Brain microvascular endothelial cell (primary cell): ENCODE data around the gene PLCG2.

Experiments
- DNase-seq: peaks from one replicate; pipeline ENCODE4 v3.0.0-alpha.2; 2020
- H3K27ac ChIP-seq: fragments of 250-450 bp; sonication (Bioruptor Pico); 2 replicates; pipeline ENCODE4 v1.5.1; 2020; ENCODE audit warnings: mild to moderate bottlenecking, moderate library complexity
- H3K27me3 ChIP-seq: fragments of 250-450 bp; sonication (Bioruptor Pico); replicated peaks from 2 replicates; pipeline ENCODE4 v1.5.1; 2020; ENCODE audit warnings: mild to moderate bottlenecking
- H3K36me3 ChIP-seq: fragments of 250-450 bp; sonication (Bioruptor Pico); replicated peaks from 2 replicates; pipeline ENCODE4 v1.5.1; 2020; ENCODE audit warnings: mild to moderate bottlenecking
- H3K4me3 ChIP-seq: 2 replicates; pipeline ENCODE4 v1.5.1; 2011; ENCODE audit warnings: low read depth, mild to moderate bottlenecking, control low read depth, low read length, moderate library complexity
- CTCF ChIP-seq: IDR thresholded peaks from 2 replicates; pipeline ENCODE4 v1.5.1; 2011; ENCODE audit warnings: low read depth, mild to moderate bottlenecking, moderate library complexity, low read length, control low read depth, inconsistent platforms; ENCODE audit errors: missing control alignments
- in situ Hi-C: cut with HindIII; loops from 2 replicates; pipeline ENCODE4 v1.10.0; 2017; ENCODE audit warnings: low sequenced_read_pairs, low pct_ligation_motif_present

The PLCG2 gene

DNA sequence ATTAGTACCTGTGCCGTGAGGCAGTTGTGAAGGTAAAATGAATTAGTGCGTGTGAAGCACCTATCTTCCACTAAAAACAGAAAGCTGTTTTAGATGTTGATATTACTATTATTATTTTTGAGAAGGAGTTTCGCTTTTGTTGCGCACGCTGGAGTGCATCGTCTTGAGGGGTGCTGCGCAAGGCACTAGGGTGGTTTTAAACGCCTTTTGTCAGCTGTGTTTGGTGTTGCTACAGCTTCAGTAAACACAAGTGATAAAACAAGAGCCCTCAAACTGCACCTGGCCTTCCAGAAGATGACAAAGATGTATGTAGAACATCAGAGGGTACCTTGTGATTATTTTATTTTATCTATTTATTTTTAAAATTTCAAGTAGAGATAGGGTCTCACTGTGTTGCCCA lies 38.2 kb downstream of the PLCG2 start:
- no peak overlapping the region for H3K27ac ChIP-seq
- in situ Hi-C loops, result no loop called here
- H3K4me3 ChIP-seq, result no peak overlapping the region
- DNase-seq, result no peak
- no peak for TF ChIP-seq CTCF
- no peaks in the 10 kb centered on the region for H3K27me3 ChIP-seq
- no peaks in the 10 kb centered on the region for H3K36me3 ChIP-seq

DNA sequence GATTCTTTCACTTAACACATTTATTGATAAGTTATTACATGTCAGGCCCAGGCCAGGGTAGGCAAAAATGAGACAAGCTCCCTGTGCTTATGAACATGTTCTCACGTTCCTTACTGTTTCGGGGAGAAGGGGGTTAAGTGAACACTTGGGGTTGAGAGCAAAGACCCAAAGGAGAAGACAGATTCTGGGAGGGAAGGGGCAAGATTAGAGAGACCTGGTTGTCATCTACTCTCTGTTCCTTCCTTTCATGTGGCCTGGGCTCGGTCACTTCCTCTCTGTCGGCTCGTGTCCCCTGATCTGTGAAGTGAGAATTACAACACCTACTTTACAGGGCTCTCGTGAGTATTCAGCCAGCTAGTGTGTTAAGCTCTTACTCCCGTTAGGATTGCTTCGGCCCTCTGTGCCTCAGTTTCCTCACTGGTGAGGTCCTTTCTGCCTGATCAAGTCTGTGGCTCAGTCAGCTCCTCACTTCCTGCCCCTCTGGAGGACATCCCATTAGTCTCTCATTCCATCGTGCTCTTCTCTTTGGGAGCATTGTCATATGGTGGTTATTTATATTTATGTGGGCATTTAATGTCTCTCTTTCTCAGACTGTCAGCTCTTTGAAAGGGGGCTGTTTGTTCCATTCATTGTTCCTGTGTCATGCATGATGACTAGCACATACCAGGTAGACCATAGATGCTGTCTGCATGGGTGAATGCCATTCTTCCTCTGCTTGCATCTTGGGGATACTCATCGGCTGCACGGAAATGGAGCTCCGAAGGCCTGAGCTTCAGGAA lies 38.9 kb downstream of the PLCG2 start:
- Histone ChIP-seq H3K36me3 (no peaks in the 10 kb centered on the region), H3K27ac (no peak overlapping the region), H3K4me3 (no peak overlapping the region), H3K27me3 (no peaks in the 10 kb centered on the region)
- no peak for DNase-seq
- no peak for TF ChIP-seq CTCF
- in situ Hi-C loops, result no loop called here

DNA sequence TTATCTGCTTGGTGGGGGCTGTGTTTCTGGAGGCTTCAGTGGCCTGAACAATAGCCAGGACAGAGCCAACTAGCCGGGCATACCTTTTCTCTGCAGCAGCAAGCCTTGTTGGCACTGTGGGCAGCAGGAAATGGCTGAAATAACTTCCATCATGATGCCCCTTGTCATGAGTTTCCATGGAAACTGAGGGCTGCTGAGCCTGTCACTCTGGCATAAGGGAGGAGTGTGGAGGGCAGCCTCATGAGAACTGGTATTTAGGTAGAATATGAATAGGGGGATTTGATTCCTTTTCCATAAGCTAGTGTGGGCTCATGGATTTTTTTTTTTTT lies 39.4 kb downstream of the PLCG2 start:
- Histone ChIP-seq H3K27ac (no peak overlapping the region), H3K36me3 (no peaks in the 10 kb centered on the region), H3K4me3 (no peak overlapping the region), H3K27me3 (no peaks in the 10 kb centered on the region)
- no peak for DNase-seq
- TF ChIP-seq CTCF, result no peak
- in situ Hi-C loops, result no loop called here

DNA sequence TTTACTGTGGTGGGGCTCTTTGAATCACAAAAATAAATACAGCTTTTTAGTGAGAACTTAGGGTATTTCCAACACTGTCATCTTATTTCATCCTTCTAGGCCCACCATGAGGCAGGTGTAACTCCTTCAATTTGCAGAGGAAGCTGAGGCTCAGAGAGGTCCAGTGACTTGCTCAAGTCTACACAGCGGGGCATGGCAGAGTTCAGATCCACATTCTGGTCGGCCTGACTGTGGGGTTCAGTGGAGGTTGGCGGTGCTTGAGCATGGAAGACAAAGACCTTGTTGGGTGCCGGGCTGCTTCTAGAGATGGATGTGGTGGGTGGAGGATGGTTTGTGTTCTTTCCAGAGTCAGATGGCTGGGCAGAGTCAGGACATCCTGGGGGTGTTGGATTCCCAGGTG lies 39.8 kb downstream of the PLCG2 start:
- Histone ChIP-seq H3K36me3 (no peaks in the 10 kb centered on the region), H3K27ac (no peak overlapping the region), H3K4me3 (no peak overlapping the region), H3K27me3 (no peaks in the 10 kb centered on the region)
- no peak for DNase-seq
- in situ Hi-C loops, result no loop called here
- TF ChIP-seq CTCF, result no peak

DNA sequence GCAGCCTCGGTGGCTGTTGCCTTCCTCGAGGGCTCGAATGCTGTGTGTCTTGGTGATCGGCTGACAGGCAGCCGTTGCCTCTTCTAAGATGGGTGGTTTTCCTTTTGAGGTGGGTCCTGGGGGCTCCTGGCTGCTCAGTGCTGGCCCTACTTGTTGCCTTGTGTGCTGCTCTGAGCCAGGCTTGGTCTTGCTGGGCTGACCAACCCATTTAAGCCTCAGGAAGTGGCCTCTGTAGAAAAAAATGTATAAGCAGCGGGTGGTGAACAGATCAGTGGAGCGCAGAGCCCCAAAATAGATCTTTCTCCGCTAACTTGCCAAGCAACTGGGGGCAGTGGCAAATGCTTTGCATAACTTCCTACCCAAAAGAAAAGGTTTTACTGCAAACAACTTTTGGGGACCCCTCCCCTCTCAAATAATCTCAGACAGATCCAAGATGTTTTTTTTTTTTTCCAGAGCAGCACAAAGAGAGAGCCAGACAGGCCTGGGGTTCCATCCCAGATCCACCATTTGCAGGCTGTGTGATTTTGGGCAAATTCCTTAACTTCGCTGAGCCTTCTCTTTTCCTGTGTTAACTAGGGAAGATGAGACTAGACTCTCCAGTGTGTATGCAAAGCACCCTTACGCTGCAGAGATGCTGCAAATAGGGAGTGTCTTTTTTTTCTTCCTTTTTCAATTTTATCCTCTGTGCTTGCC lies 42.5 kb downstream of the PLCG2 start:
- in situ Hi-C loops, result no loop called here
- DNase-seq, result peak; percentile 31
- no peak overlapping the region for H3K4me3 ChIP-seq
- H3K27me3 ChIP-seq, result no peaks in the 10 kb centered on the region
- H3K27ac ChIP-seq, result no peak overlapping the region
- TF ChIP-seq CTCF, result no peak
- H3K36me3 ChIP-seq, result no peaks in the 10 kb centered on the region

GRCh38 chr16:81823111-81823510 lies 44.0 kb downstream of the PLCG2 start:
- in situ Hi-C loops, result no loop called here
- no peak for TF ChIP-seq CTCF
- no peaks in the 10 kb centered on the region for H3K27me3 ChIP-seq
- H3K4me3 ChIP-seq, result no peak overlapping the region
- no peak for DNase-seq
- no peak overlapping the region for H3K27ac ChIP-seq
- no peaks in the 10 kb centered on the region for H3K36me3 ChIP-seq
